T47D (cell line): ENCODE data around the gene MPND.

Experiments used
- DNase-seq, 2 experiments: peaks; one replicate each; pipeline versions ENCODE4 v3.0.0 to v3.0.0-alpha.2; 2011 to 2012; ENCODE audit warnings: low read depth in 1 of 2, low spot score in 1 of 2
- JUND ChIP-seq: IDR thresholded peaks from 2 replicates; pipeline ENCODE4 v1.6.1; 2012; ENCODE audit warnings: low read depth
- in situ Hi-C: cut with HindIII; loops from 2 replicates; pipeline ENCODE4 v1.10.0; 2016; ENCODE audit warnings: low sequenced_read_pairs, low pct_unique_long_range_greater_than_20kb

MPND gene

DNA sequence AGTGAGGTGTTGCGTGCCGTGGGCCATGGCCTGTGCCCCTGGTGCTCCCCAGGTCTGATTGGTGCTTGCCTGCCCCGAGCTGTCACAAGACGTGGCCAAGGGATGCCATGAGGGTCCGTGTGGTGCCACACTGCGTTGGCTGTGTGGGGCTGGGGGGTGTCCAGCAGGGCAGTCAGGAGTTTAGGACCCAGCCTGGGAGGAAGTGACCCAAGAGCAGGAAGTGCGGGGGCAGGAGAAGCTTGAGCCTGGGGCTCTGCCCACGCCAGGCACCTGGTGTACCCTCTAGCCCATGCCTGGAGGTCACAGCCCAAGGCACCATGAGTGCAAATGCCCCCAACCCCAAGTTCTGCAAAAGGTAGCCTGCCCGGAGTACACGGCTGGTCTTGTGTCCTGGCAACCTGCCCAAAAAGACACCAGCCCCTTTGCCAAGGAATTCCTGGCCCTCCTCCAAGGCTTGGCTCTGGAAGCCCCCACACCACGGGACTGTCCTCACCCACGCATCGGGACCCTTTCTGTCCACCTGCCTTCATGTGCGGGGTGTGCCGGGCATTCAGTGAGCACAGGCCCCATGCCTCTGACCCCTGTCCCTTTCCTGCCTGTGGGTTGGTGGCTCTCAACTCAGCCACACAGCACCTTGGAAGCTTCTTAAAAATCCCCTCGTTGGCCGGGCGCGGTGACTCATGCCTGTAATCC is 24.9 kb downstream of the MPND start:
- no peak for DNase-seq
- TF ChIP-seq JUND, result no peak
- in situ Hi-C loops, result no loop called here

DNA sequence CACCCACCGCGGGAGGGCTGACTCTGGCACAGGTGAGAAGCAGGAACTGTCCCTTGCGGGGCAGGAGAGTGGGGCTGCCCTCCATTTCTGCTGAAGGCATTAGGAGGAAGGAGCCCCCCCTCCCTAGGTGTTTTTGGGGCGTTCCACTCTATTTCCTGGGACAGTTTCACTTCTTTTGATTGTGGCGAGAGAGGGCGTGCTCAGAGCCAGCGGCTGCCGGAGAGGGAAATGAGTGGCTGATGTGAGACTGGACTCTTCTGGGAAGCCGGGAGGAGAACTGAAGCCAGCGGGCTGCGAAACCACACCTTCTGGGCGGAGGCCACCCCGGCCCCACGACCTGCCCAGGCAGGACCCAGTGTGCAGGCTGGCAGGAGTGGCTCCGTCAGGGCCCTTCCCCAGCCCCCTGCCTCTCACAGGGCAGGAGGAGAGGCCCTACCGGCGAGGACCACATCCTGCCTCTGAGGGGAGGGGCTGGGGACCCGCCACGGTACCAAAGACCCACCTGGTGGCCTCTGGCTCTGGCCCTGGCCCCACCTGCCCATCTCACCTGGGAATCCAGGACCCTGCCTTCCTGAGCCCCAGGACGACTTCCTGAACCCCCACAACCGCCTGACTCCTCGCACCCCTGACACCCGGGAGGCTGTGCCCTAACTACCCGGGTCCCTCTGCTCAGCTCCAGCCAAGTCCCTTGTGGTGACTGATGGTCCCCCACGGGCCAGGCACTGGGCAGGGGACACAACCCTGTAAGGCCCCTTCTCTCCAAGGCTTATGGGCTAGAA is 25.9 kb downstream of the MPND start:
- no peak for TF ChIP-seq JUND
- in situ Hi-C loops, result no loop called here
- no peak for DNase-seq

DNA sequence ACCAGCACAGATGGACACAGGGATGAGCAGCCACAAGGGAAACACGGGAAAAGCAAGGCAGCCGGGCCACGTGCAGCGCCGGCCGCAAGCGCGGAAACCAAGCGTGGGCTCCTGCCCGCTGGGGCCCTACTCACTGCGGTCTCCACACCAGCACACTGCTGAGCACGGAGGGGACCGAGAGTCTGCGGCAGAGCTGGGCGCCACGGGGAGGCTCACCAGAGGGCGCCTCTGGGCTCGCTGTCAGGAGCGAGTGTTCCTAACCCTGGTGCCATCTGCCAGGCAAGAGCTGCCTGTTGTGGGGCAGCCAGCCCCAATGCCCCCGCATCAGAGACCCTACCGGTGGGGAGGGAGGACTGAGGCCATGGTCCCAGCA is 26.5 kb downstream of the MPND start:
- TF ChIP-seq JUND, result no peak
- in situ Hi-C loops, result no loop called here
- peak in 1 of 2 experiments; percentile 38 for DNase-seq

DNA sequence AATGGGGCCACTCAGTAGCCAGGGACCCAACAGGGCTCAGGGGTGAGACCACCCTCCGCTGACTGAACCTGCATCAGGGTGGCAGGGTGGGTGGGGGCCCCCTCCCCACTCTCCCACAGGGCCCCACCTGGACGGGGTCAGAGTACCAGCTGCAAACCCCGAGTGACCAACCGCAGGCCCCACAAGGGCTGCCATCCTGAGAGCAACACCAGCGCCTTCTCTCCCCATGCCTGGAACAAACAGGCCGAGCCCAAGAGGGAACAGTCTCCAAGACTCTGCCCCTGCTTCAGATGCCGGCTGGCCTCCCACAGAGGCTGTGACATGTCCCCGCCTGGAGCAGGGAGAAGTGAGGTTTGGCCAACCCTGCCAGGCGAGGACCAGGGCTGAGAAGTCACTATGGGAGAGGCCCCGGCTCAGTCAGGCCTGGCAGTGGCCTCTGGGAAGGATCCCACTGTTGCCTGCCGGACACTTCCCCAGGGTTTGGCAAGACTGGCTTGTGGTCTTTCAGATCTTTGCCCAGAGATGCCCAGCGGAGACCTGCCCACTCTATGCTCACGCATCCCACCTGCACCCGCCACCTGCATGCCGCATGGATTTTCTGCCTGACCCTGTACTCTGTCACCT is 27.2 kb downstream of the MPND start:
- in situ Hi-C loops, result no loop called here
- no peak for DNase-seq
- TF ChIP-seq JUND, result no peak

DNA sequence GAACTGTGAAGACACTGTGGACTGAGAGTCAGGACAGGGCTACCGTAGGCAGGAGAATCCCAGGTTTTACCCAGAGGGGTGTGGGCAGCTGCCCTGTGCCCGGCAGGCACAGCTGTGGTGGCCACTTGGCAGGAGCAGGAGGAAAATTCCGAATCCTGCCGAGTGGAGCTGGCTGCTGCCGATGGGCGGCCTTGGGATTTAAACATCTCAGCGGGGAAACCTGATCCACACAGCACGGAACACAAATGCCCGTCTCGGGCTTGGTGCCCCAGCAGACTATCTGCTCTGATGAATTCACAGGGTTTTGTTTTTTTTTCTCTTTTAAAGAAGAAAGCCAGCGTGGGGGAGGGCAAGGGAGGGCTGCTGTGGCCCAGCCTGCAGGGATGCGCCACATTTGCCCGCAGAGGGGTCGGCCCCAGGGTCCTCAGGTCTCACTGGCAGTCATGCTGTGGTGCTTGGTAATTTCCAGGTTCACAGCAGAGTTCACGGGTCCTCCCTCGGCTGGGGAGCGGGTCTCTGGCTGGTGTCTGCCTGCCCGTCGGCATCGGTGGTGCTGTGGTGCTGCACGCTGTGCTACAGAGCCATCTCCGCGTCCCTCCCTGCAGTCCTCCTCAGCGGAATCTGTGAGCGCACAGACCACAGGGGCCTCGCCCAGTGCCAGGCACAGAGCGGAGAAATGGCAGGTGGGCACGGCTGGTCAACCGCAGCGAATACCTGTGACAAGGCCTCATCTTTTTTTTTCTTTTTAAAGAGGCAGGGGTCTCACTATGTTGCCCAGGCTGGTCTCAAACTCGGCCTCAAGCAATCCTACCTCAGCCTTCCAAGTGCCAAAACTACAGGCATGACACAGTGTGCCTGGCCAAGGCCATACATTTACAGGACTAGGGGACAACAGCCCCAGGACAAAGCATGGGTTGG is 28.1 kb downstream of the MPND start:
- in situ Hi-C loops, result no loop called here
- no peak for TF ChIP-seq JUND
- DNase-seq, result no peak

DNA sequence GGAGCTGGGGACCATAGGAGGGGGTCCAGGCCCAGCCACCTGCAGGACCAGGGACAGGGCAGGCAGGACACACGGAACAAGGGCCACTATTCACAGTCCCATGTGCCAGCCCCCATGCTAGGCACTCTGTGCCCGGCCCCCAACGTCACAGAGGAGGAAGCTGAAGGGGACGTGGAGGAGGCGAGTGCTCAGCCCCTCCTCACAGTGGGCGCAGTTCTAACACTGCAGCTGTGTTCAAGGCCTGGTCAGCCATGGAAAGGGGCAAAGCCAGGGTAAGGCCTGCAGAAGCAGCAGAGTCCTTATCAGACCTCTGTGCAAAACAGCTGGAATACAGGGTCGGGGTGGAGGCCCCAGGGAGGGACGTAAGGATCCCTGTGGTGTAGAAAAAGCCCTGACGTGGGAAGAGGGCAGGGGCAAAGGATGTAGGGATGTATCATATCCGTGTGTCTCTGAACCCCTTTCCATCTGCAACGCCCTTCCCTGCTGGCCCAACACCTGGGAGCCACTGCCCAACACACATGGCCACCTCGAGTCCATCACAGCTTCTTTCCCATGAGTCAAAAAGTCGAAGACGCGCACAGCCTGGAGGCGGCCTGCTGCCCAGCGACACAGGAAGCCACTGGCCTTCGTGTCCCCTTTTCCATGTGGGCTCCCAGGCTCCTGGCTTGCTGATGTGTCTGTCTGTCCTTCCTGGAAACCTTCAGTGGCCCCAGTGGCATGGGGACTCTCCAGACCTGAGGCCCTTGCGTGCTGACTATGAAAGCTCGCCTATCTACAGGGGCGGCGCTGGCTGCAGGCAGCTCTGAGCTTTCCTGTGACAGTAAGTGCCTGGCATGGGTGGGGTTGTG is 29.0 kb downstream of the MPND start:
- TF ChIP-seq JUND, result no peak
- in situ Hi-C loops, result no loop called here
- DNase-seq, result no peak

DNA sequence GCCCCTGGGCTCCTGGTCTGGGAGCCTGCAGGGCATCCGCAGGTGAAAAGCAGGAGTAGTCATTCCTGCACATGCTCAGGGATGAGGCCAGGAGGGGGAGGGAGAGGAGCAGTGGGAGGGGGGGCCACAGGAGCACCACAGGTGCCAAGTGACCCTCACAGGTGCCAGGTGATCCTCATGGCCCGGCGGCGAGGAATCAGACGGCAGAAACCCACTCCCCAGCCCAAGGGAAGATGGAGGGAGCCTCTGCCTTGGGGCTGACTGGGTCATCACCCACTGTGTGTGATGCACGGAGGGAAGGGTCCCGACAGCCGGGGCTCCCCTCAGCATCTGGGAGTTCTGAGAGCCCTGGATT is 29.6 kb downstream of the MPND start:
- no peak for TF ChIP-seq JUND
- in situ Hi-C loops, result no loop called here
- no peak for DNase-seq

DNA sequence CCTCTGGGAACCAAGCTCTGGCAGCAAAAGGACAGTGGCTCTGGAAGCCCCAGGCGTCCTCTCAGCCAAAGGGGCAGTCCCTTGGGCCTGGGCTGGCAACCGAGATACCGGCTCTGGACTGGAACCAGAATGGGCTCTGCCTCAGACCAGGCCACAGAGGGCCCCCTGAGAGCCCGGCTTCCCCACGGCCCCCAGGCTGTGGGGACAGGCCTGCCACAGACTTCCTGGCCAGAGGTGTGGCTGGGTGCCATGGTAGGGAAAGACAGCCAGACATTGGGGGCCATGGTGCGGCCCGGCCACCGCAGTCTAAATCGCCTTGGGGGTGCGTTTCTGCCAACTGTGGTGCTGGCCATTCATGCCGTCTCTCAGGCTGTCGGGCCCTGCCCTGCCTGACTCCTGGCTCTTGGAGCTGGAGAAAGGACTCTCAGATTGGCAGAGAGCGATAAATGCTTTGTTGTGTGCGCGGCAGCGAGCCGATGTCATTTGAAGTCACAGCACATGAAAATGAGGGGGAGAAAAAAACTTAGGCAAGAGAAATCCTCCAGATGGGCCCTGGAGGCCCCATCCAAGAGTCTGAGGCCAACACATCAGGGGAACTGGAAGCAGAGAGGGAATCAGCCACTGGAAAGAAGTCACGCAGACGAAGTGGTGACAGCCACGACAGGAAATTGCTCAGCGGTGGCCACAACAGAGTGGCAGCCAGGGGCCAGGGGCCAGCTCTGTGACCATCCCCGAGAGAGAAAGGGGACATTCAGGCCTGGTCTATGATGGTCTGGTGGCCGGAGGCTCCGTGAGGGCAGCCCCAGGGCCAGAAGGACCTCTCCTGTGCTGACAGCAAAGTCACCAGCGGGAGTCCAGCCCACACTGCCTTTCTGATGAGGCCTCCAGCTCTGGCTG is 30.5 kb downstream of the MPND start:
- no peak for DNase-seq
- TF ChIP-seq JUND, result no peak

DNA sequence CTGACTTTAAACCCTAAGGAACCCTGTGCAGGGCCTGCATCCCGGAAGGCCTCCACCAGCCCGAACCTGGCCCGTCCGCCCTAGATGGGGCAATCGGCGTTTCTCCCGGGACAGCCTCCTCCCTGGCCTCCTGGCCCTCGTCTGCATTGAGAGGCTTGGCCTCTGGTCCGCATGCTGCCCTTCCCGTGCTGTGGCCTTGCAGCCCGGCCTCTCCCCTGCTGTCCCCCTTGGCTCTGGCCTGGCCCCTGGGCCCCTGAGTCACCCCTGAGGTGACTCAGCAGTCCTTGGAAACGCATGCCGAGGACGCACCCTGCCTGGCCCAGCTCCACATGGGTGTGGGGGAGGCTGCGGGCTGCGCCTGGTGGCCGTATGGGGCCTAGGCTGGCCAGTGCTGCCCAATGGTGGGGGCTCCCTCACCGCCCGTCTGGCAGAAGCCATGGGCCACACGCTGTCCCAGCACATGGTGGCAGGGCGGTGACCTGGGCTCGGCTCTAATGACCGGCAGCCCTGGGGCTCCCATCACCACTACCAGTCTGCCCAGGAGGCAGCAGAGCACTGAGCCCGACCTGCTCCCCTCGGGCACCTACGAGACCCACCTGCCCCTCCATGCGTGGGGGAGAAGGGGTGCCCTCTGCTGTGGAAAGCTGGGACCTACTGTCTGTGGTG is 31.3 kb downstream of the MPND start:
- in situ Hi-C loops, result no loop called here

More for the DNA sequence above, 30.5 kb downstream of the MPND start:
- in situ Hi-C loops, result no loop called here

More for the DNA sequence above, 31.3 kb downstream of the MPND start:
- no peak for DNase-seq
- TF ChIP-seq JUND, result no peak
